Osteoblast (primary cell): Measurements from ENCODE around the gene SPATA6L. TPM values are rescaled to one million over a fixed set of nuclear protein-coding genes. Genes with fewer than 3 reads are reported as not detected.

ENCODE experiments used
- DNase-seq: peaks from one replicate; pipeline ENCODE4 v3.0.0; 2011; ENCODE audit warnings: low spot score, mixed read lengths; ENCODE audit not compliant: insufficient read length; ENCODE audit errors: missing footprints
- H2AFZ ChIP-seq: 2 replicates; pipeline ENCODE4 v1.6.0; 2011; ENCODE audit warnings: mild to moderate bottlenecking, low read length
- H3K27ac ChIP-seq: 2 replicates; pipeline ENCODE4 v1.5.1; 2011; ENCODE audit warnings: mild to moderate bottlenecking, low read depth, low read length, moderate library complexity
- H3K27me3 ChIP-seq: 2 replicates; pipeline ENCODE4 v1.6.0; 2012; ENCODE audit warnings: mild to moderate bottlenecking, control low read depth, inconsistent platforms, low read length, moderate library complexity; ENCODE audit not compliant: insufficient read depth
- H3K36me3 ChIP-seq: 2 replicates; pipeline ENCODE4 v1.5.1; 2011; ENCODE audit warnings: mild to moderate bottlenecking, low read length, control low read depth, moderate library complexity; ENCODE audit not compliant: insufficient read depth
- H3K4me1 ChIP-seq: 2 replicates; pipeline ENCODE4 v1.5.1; 2011; ENCODE audit warnings: mild to moderate bottlenecking, low read length, control low read depth, moderate library complexity; ENCODE audit not compliant: insufficient read depth
- H3K4me2 ChIP-seq: 2 replicates; pipeline ENCODE4 v1.6.0; 2011; ENCODE audit warnings: mild to moderate bottlenecking, low read length; ENCODE audit not compliant: insufficient read depth
- H3K4me3 ChIP-seq: fragments of 200-600 bp; sonication (generic); 3 replicates; pipeline ENCODE4 v1.5.1; 2012; ENCODE audit warnings: mild to moderate bottlenecking, low read length, inconsistent platforms; ENCODE audit not compliant: insufficient read depth
- H3K79me2 ChIP-seq: 2 replicates; pipeline ENCODE4 v1.6.0; 2012; ENCODE audit warnings: mild to moderate bottlenecking, low read length, control low read depth, inconsistent platforms; ENCODE audit not compliant: insufficient read depth
- H3K9me3 ChIP-seq: 2 replicates; pipeline ENCODE4 v1.5.1; 2011; ENCODE audit warnings: low read depth, low read length, control low read depth
- H4K20me1 ChIP-seq: 2 replicates; pipeline ENCODE4 v1.6.0; 2012; ENCODE audit warnings: mild to moderate bottlenecking, low read length, control low read depth; ENCODE audit not compliant: insufficient read depth
- total RNA-seq: library from RNA; depleted of rRNA; stranded (reverse); fragments of >200 nt; gene quantifications from 2 replicates; pipeline ENCODE4 v1.2.3, GENCODE V29; 2012
- TF ChIP-seq, protein P1 (sequence below): IDR thresholded peaks from 2 replicates; pipeline ENCODE4 v1.5.1; 2011; ENCODE audit warnings: mild to moderate bottlenecking, low read depth, low read length, moderate library complexity; ENCODE audit errors: extremely low read depth

Gene SPATA6L
- total RNA-seq, 1 donor = 0.72 TPM

DNA sequence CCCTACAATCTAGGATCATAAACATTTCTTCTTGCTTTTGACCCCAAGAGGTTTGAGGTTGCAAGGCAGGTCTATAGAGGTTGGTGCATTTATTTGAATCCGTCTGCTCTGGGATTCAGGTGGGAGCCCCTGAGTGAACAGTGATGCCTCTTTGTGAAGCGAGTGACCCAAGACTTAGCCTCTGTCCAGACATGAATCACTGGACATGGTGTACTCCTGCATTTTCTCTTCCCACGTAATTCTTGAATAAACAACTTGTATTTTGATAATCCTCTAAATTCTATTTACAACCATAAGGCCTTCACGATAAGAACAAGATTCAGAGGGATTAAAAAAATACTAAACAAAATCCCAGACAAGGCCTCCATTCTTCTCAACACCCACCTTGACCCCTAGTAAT, 71.7 kb downstream of the SPATA6L start:
- no peak overlapping the region for H3K4me3 ChIP-seq
- no peaks in the 10 kb centered on the region for H3K79me2 ChIP-seq
- H3K27me3 ChIP-seq = no peaks in the 10 kb centered on the region
- TF ChIP-seq, protein P1, sequence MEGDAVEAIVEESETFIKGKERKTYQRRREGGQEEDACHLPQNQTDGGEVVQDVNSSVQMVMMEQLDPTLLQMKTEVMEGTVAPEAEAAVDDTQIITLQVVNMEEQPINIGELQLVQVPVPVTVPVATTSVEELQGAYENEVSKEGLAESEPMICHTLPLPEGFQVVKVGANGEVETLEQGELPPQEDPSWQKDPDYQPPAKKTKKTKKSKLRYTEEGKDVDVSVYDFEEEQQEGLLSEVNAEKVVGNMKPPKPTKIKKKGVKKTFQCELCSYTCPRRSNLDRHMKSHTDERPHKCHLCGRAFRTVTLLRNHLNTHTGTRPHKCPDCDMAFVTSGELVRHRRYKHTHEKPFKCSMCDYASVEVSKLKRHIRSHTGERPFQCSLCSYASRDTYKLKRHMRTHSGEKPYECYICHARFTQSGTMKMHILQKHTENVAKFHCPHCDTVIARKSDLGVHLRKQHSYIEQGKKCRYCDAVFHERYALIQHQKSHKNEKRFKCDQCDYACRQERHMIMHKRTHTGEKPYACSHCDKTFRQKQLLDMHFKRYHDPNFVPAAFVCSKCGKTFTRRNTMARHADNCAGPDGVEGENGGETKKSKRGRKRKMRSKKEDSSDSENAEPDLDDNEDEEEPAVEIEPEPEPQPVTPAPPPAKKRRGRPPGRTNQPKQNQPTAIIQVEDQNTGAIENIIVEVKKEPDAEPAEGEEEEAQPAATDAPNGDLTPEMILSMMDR = no peak
- no peak overlapping the region for H3K27ac ChIP-seq
- no peak overlapping the region for H2AFZ ChIP-seq
- H3K4me2 ChIP-seq = no peak overlapping the region
- no peaks in the 10 kb centered on the region for H3K9me3 ChIP-seq
- no peak for DNase-seq
- peaks cover 5% of the 10 kb centered on the region for H3K4me1 ChIP-seq
- H3K36me3 ChIP-seq = no peaks in the 10 kb centered on the region
- H4K20me1 ChIP-seq = no peaks in the 10 kb centered on the region

DNA sequence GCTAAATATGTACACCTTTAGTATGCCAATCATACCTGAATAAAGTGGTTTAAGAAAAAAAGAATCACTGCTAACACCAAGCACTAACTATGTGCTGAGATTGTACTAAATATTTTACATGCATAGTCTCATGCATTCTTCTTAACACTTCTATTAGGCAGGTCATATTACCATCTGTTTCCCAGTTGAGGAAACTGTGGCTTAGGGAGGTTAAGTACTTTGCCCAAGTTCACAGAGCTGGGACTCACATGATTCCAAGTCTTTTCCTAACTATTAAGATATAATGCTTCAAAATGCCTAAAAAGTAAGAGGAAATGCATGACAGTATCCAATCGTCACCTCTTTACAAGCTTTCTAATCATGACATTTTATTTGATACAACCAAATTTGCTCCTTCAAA, 73.4 kb downstream of the SPATA6L start:
- TF ChIP-seq, protein P1 = no peak
- H2AFZ ChIP-seq = no peak overlapping the region
- H4K20me1 ChIP-seq = no peaks in the 10 kb centered on the region
- no peak overlapping the region for H3K27ac ChIP-seq
- H3K79me2 ChIP-seq = no peaks in the 10 kb centered on the region
- no peak overlapping the region for H3K4me2 ChIP-seq
- peaks cover 5% of the 10 kb centered on the region for H3K4me1 ChIP-seq
- no peaks in the 10 kb centered on the region for H3K36me3 ChIP-seq
- no peaks in the 10 kb centered on the region for H3K27me3 ChIP-seq
- H3K4me3 ChIP-seq = no peak overlapping the region
- no peaks in the 10 kb centered on the region for H3K9me3 ChIP-seq
- no peak for DNase-seq

DNA sequence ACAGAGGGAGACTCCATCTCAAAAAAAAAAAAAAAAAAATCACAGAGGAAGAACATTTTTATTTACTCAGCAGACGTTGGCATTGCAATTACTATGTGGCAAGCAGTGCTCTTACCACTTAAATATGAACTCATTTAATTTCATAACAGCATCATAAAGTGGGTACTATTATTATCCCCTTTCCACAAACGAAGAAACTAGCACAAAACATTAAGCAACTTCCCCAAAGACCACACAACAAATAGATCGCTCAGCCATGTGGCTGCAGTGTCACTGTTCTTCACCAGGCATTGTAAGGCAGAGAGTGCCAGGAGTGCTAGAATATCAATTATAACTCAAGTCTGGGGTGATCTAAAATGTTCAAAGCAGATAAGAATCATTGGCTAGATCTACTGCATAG, 74.0 kb downstream of the SPATA6L start:
- no peaks in the 10 kb centered on the region for H3K27me3 ChIP-seq
- H3K27ac ChIP-seq = no peak overlapping the region
- H3K4me2 ChIP-seq = no peak overlapping the region
- no peak overlapping the region for H3K4me3 ChIP-seq
- TF ChIP-seq, protein P1 = no peak
- no peaks in the 10 kb centered on the region for H3K9me3 ChIP-seq
- no peak for DNase-seq
- H3K4me1 ChIP-seq = peaks cover 5% of the 10 kb centered on the region
- no peaks in the 10 kb centered on the region for H4K20me1 ChIP-seq
- H3K36me3 ChIP-seq = no peaks in the 10 kb centered on the region
- H2AFZ ChIP-seq = no peak overlapping the region
- H3K79me2 ChIP-seq = no peaks in the 10 kb centered on the region

DNA sequence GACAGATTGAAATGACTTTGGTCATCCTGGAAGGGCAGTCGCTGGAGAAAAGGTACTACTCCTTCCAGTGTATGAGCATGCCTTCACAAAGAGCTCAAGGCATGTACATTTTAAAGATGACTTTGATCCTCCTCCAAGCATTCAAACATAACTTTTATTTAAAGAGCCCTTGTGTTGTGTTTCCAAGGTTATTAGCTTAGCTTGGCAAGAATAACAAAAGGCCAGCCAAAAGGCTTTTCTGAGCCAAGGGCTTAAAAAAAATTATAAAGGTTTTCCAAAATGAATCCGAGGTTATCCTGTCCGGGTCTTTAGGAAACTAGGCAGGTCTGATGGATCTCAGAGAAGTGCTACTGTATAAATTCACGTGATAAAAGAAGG, 75.2 kb downstream of the SPATA6L start:
- H3K79me2 ChIP-seq = no peaks in the 10 kb centered on the region
- H2AFZ ChIP-seq = no peak overlapping the region
- TF ChIP-seq, protein P1 = no peak
- H3K4me1 ChIP-seq = no peaks in the 10 kb centered on the region
- no peak overlapping the region for H3K4me2 ChIP-seq
- no peaks in the 10 kb centered on the region for H3K36me3 ChIP-seq
- H3K4me3 ChIP-seq = no peak overlapping the region
- DNase-seq = no peak
- H4K20me1 ChIP-seq = no peaks in the 10 kb centered on the region
- no peak overlapping the region for H3K27ac ChIP-seq
- no peaks in the 10 kb centered on the region for H3K9me3 ChIP-seq
- H3K27me3 ChIP-seq = no peaks in the 10 kb centered on the region
